GM19043 (cell line): ENCODE measurements around the gene NXPE1.

Experiments used
- ATAC-seq: cut with Tn5 transposase; IDR thresholded peaks from one replicate; pipeline ENCODE4 v1.9.1; 2021; ENCODE audit warnings: low read depth; ENCODE audit not compliant: unreplicated experiment

The NXPE1 gene

GRCh38 chr11:114563077-114563476 lies 3.4 kb upstream of the NXPE1 start:
- ATAC-seq = no peak

- ATAC-seq = no peak
These were observed 2.7 kb upstream of the NXPE1 start for GRCh38 chr11:114562166-114562916.

GRCh38 chr11:114556135-114556534 lies 3.5 kb downstream of the NXPE1 start:
- no peak for ATAC-seq

- no peak for ATAC-seq
These were observed 6.0 kb downstream of the NXPE1 start for GRCh38 chr11:114553642-114554041.

GRCh38 chr11:114551060-114551459 lies 8.6 kb downstream of the NXPE1 start:
- ATAC-seq = no peak

DNA sequence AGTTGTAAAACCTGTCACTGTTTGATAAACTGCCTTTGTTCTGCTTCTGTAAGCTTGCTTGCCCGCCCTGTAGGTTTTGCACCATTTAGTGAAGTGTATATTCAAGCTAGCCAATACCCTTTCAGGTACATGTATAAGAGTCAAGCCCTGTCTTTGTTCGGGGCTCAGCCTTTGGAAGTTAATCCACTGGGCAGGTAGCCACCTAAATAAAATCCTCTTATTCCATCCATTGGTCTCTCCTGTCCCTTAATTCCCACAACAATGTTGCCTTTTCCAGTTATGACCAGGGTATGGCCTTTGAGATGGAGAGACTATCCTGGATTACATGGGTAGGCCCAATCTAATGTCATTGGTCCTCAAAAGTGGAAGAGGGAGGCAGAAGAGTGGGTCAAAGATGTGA lies 34.0 kb downstream of the NXPE1 start:
- no peak for ATAC-seq

DNA sequence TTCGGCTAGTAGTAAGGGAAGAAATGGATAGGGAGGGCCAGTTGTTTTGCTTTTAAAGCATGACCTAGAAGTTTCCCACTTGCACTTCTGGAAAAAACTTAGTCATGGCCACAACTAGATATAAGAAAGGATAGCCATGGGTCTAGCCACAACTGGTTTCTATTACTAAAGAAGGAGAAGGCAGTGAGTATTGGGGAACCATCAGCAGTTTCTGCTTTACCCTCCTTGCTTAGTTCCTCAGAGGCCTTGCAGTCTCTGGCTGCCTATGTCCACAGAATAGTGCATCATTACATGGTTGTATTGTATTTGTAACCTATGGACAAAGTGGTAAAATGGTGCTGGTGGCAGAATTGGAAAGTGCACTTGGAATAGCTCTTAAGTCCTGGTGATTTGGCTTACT lies 35.6 kb downstream of the NXPE1 start:
- no peak for ATAC-seq

- ATAC-seq = no peak
These were observed 36.9 kb downstream of the NXPE1 start for GRCh38 chr11:114522818-114523217.

DNA sequence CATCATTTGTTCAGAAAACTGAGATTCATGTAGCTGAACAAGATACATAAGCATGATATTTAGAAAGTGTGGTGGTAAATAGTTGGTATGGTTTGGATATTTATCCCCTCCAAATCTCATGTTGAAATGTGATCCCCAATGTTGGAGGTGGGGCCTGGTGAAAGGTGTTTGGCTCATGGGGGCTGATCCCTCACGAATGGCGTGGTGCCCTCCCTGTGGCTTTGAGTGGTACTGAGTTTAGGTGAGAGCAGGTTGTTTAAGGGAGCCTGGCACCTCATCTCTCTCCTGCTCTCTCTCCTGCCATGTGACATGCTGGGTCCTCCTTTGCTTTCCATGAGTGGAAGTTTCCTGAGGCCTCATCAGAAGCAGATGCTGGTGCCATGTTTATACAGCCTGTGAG lies 48.1 kb downstream of the NXPE1 start:
- no peak for ATAC-seq

- no peak for ATAC-seq
These were observed 48.6 kb downstream of the NXPE1 start for GRCh38 chr11:114511079-114511478.

DNA sequence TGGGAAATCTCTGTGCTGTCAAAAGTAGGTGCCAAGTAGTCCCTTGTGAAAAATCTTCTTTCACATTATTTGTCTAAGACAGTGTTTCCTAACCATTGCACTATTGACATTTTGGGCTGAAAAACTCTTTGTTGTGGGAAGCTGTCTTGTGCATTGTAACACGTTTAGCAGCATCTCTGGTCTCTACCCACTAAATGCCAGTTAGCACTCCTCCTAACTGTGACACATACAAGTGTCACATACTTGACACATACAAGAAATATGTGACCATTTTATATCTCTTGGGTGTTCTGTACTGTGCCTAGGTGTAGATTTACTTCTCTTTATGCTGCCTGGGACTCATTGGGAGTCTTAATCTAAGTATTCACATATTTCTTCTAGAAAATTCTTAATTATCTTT lies 57.8 kb downstream of the NXPE1 start:
- no peak for ATAC-seq

DNA sequence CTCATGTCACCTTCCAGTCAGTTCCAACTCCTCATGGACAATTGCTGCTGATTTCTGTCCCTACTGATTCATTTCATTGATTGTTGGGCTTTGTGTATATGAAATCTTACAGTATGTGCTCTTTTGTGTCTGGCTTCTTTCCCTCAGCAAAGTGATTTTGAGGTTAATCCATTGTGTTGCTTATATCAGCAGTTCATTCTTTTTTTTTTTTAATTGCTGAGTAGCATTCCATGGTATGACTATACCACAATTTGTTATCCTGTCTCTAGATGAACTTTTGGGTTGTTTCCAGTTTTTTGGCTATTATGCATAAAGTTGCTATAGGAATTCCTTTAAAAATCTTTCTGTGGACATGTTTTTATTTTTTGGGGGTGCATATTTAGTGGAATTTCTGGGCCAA lies 59.9 kb downstream of the NXPE1 start:
- no peak for ATAC-seq

GRCh38 chr11:114496915-114497314 lies 62.8 kb downstream of the NXPE1 start:
- no peak for ATAC-seq

DNA sequence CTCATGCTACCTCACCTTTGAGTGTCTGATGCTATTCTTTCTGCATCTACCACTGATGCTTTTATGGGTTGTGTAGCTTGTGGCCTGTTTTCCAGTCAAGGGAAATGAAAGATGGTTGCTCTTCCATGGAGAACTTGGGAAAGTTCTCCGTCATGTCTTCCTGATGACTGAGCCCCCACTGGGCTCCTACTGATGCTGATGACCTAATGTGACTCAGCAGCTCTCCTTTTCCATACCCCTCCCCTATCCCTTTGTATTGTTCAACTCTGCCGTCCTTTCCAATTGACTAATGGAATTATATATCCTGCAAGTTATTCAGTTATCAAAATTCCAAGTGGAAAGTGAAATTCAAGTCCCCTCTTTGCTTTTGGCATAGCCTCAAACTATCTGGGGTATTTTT lies 75.8 kb downstream of the NXPE1 start:
- ATAC-seq = no peak

DNA sequence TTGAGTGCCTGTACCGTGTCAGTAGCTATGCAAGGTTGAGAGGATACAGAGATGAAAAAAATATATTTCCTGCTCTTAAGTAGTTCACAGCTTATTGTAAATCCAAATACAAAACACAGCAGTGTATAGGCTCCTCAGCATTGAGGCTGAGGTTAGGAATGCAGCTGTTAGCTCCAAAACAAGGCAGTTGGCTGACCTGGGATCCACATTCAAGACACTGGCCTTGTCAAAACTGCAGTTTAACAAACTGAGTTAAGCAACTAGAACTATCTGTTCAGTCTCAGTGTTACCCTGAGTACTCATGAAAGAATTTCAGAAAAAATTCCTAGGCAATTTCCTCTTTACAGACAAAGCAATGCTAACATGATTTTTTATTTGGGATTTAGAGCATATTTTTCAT lies 77.6 kb downstream of the NXPE1 start:
- no peak for ATAC-seq

- ATAC-seq = no peak
These were observed 80.3 kb downstream of the NXPE1 start for GRCh38 chr11:114479331-114479730.

DNA sequence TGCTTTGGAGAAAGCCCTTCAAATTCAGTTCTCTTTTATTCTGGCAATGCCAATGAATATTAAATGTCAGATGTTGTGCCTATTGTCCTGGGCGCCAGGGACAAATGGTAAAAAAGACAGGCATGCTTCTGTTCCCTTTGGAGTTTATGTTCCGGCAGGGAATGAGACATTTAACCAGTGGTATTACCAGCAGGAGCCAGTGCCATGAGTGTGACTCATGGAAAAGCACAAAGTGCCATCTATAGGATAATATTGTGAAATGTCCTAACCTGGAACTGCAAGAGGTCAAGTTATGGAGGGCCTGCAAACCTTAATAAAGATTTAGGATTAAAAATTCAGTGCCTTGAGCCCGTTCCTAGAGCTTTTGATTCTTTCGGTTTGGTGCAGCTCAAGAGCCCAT lies 80.9 kb downstream of the NXPE1 start:
- ATAC-seq = no peak

GRCh38 chr11:114478001-114478410 lies 81.7 kb downstream of the NXPE1 start:
- ATAC-seq = no peak

GRCh38 chr11:114472661-114473060 lies 87.0 kb downstream of the NXPE1 start:
- ATAC-seq = no peak
